Neuronal stem cell (in vitro differentiated cells): Measurements from ENCODE around the gene NPTX1.

ENCODE experiments used
- DNase-seq: peaks from one replicate; pipeline ENCODE4 v3.0.0-alpha.2; 2013; ENCODE audit warnings: low spot score
- H2AFZ ChIP-seq: one replicate; pipeline ENCODE4 v1.6.1; 2013; ENCODE audit warnings: mild to moderate bottlenecking, low read length, inconsistent platforms
- H2AK5ac ChIP-seq: 2 replicates; pipeline ENCODE4 v1.6.1; 2013; ENCODE audit warnings: low read depth, mild to moderate bottlenecking, inconsistent platforms, low read length, moderate library complexity, mixed read lengths
- H2BK120ac ChIP-seq: 2 replicates; pipeline ENCODE4 v1.6.1; 2013; ENCODE audit warnings: low read depth, mild to moderate bottlenecking, inconsistent platforms, low read length, moderate library complexity, mixed read lengths
- H2BK12ac ChIP-seq: one replicate; pipeline ENCODE4 v1.6.1; 2013; ENCODE audit warnings: low read length, inconsistent platforms
- H2BK15ac ChIP-seq: 2 replicates; pipeline ENCODE4 v1.6.1; 2013; ENCODE audit warnings: mild to moderate bottlenecking, low read length, inconsistent platforms, mixed read lengths
- H2BK5ac ChIP-seq: one replicate; pipeline ENCODE4 v1.6.1; 2013; ENCODE audit warnings: inconsistent platforms, mild to moderate bottlenecking, low read length, moderate library complexity
- H3K14ac ChIP-seq: one replicate; pipeline ENCODE4 v1.6.1; 2013; ENCODE audit warnings: low read length, inconsistent platforms
- H3K18ac ChIP-seq: 2 replicates; pipeline ENCODE4 v1.6.1; 2013; ENCODE audit warnings: low read length, inconsistent platforms
- H3K23ac ChIP-seq: 2 replicates; pipeline ENCODE4 v1.6.1; 2013; ENCODE audit warnings: low read depth, mild to moderate bottlenecking, mixed read lengths, low read length, inconsistent platforms; ENCODE audit not compliant: poor library complexity
- H3K27ac ChIP-seq: replicated peaks from 3 replicates; pipeline ENCODE4 v1.5.1; 2013; ENCODE audit warnings: low read length, inconsistent platforms
- H3K27me3 ChIP-seq, 3 experiments: 2 replicates each; pipeline ENCODE4 v1.6.1; 2013; ENCODE audit warnings: low read length in 3 of 3, mild to moderate bottlenecking in 2 of 3, inconsistent platforms in 1 of 3, low read depth in 1 of 3, mixed read lengths in 1 of 3, moderate library complexity in 1 of 3; ENCODE audit not compliant: control insufficient read depth in 3 of 3, insufficient read depth in 3 of 3
- H3K36me3 ChIP-seq, 2 donors: replicated peaks in 1 of 2; 2 replicates each; pipeline ENCODE4 v1.6.1; 2013; ENCODE audit warnings: low read length in 2 of 2; ENCODE audit not compliant: control insufficient read depth in 2 of 2, insufficient read depth in 2 of 2
- H3K4ac ChIP-seq: 2 replicates; pipeline ENCODE4 v1.6.1; 2013; ENCODE audit warnings: inconsistent platforms, mild to moderate bottlenecking, low read length, moderate library complexity
- H3K4me1 ChIP-seq, 2 donors: 1 replicate in 1 of 2; 2 replicates in 1 of 2; pipeline ENCODE4 v1.6.1; 2013; ENCODE audit warnings: low read length in 2 of 2, low read depth in 1 of 2; ENCODE audit not compliant: control insufficient read depth in 2 of 2, insufficient read depth in 1 of 2
- H3K4me2 ChIP-seq: one replicate; pipeline ENCODE4 v1.6.1; 2013; ENCODE audit warnings: mild to moderate bottlenecking, low read length, inconsistent platforms; ENCODE audit not compliant: insufficient read depth, poor library complexity, severe bottlenecking
- H3K4me3 ChIP-seq, 2 donors: 2 replicates each; pipeline ENCODE4 v1.5.1; 2013; ENCODE audit warnings: low read length in 2 of 2, mild to moderate bottlenecking in 2 of 2, inconsistent platforms in 1 of 2, moderate library complexity in 1 of 2
- H3K79me1 ChIP-seq: one replicate; pipeline ENCODE4 v1.6.1; 2013; ENCODE audit warnings: low read depth, mild to moderate bottlenecking, inconsistent platforms, low read length, moderate library complexity
- H3K9ac ChIP-seq: one replicate; pipeline ENCODE4 v1.6.1; 2013; ENCODE audit warnings: mild to moderate bottlenecking, low read depth, low read length, inconsistent platforms; ENCODE audit not compliant: poor library complexity
- H3K9me3 ChIP-seq, 2 donors: replicated peaks in 1 of 2; 2 replicates each; pipeline versions ENCODE3 to v1.6.1; 2013; ENCODE audit warnings: low read length in 2 of 2, mild to moderate bottlenecking in 2 of 2, inconsistent platforms in 1 of 2, low read depth in 1 of 2, mixed read lengths in 1 of 2, moderate library complexity in 1 of 2; ENCODE audit not compliant: control insufficient read depth in 2 of 2, insufficient read depth in 1 of 2
- H4K8ac ChIP-seq: one replicate; pipeline ENCODE4 v1.6.1; 2013; ENCODE audit warnings: low read depth, mild to moderate bottlenecking, inconsistent platforms, low read length, moderate library complexity
- H4K91ac ChIP-seq: one replicate; pipeline ENCODE4 v1.6.1; 2013; ENCODE audit warnings: low read length, low read depth, mild to moderate bottlenecking, inconsistent platforms; ENCODE audit not compliant: poor library complexity
- WGBS, 2 donors: extraction: QIAGEN DNeasy Blood & Tissue Kit; methylation state at CpG; one replicate each; pipeline ENCODE4 v1.1.7; 2013; ENCODE audit warnings: missing lambda C conversion rate in 2 of 2, mixed read lengths in 1 of 2; ENCODE audit not compliant: insufficient read length in 2 of 2, insufficient replicate concordance in 1 of 2; ENCODE audit errors: extremely low coverage in 2 of 2; 5-methylcytosine and 5-hydroxymethylcytosine counted together

NPTX1 gene

GRCh38 chr17:80487511-80487910 is 11.1 kb upstream of the NPTX1 start:
- H2AK5ac ChIP-seq = peak overlapping the region; percentile 99
- peak overlapping the region; percentile 8 for H2BK12ac ChIP-seq
- H2AFZ ChIP-seq = no peak overlapping the region
- peak overlapping the region; percentile 12 for H4K91ac ChIP-seq
- H3K4me1 ChIP-seq = peaks cover 10 to 23% of the 10 kb centered on the region in 2 donors
- no peak for DNase-seq
- no peak overlapping the region for H3K27ac ChIP-seq
- H4K8ac ChIP-seq = no peak overlapping the region
- H3K4me2 ChIP-seq = no peak overlapping the region
- peaks cover 2% of the 10 kb centered on the region for H3K79me1 ChIP-seq
- H3K27me3 ChIP-seq = peaks cover 0 to 54% (median 0%) of the 10 kb centered on the region in 3 experiments
- H2BK120ac ChIP-seq = no peak overlapping the region
- no peak overlapping the region for H3K4me3 ChIP-seq
- H3K4ac ChIP-seq = no peak overlapping the region
- no peak overlapping the region for H3K14ac ChIP-seq
- no peak overlapping the region for H3K18ac ChIP-seq
- peaks cover 0 to 2% of the 10 kb centered on the region in 2 donors for H3K9me3 ChIP-seq
- peak overlapping the region; percentile 19 for H2BK15ac ChIP-seq
- H2BK5ac ChIP-seq = no peak overlapping the region
- peak overlapping the region; percentile 17 for H3K23ac ChIP-seq
- no CpG with 5 or more reads among the region's 7 CpGs for WGBS, 2 donors
- no peak overlapping the region for H3K9ac ChIP-seq
- no peaks in the 10 kb centered on the region for H3K36me3 ChIP-seq

GRCh38 chr17:80486692-80487091 is 10.3 kb upstream of the NPTX1 start:
- Histone ChIP-seq H2BK120ac (no peak overlapping the region), H2BK15ac (peak overlapping the region; percentile 19), H3K4me2 (no peak overlapping the region), H4K8ac (no peak overlapping the region), H3K27me3 (peaks cover 0 to 62% (median 5%) of the 10 kb centered on the region in 3 experiments), H3K4me1 (peaks cover 8 to 18% of the 10 kb centered on the region in 2 donors), H3K23ac (peak overlapping the region; percentile 31), H3K79me1 (no peaks in the 10 kb centered on the region), H2AK5ac (peak overlapping the region; percentile 99), H3K14ac (peak overlapping the region; percentile 47), H3K36me3 (no peaks in the 10 kb centered on the region), H2BK12ac (peak overlapping the region; percentile 8), H3K4me3 (no peak overlapping the region), H3K27ac (no peak overlapping the region), H4K91ac (no peak overlapping the region), H2AFZ (peak overlapping the region; percentile 67), H3K9me3 (peaks cover 0 to 2% of the 10 kb centered on the region in 2 donors), H3K18ac (no peak overlapping the region), H2BK5ac (no peak overlapping the region), H3K4ac (no peak overlapping the region), H3K9ac (no peak overlapping the region)
- DNase-seq = no peak
- no CpG with 5 or more reads among the region's 17 CpGs for WGBS, 2 donors

GRCh38 chr17:80485846-80486245 is 9.4 kb upstream of the NPTX1 start:
- no peak overlapping the region for H2BK120ac ChIP-seq
- H3K79me1 ChIP-seq = no peaks in the 10 kb centered on the region
- H3K4ac ChIP-seq = no peak overlapping the region
- H4K8ac ChIP-seq = no peak overlapping the region
- no peak overlapping the region for H3K27ac ChIP-seq
- no peak overlapping the region for H3K14ac ChIP-seq
- no peak overlapping the region for H2BK5ac ChIP-seq
- peaks cover 0 to 67% (median 12%) of the 10 kb centered on the region in 3 experiments for H3K27me3 ChIP-seq
- no peak overlapping the region for H3K4me2 ChIP-seq
- H3K23ac ChIP-seq = no peak overlapping the region
- no peak overlapping the region for H3K18ac ChIP-seq
- no peak for DNase-seq
- peaks cover 4 to 10% of the 10 kb centered on the region in 2 donors for H3K4me1 ChIP-seq
- H2AFZ ChIP-seq = no peak overlapping the region
- no peak overlapping the region for H2BK15ac ChIP-seq
- no peak overlapping the region for H3K9ac ChIP-seq
- no peak overlapping the region for H4K91ac ChIP-seq
- H3K36me3 ChIP-seq = no peaks in the 10 kb centered on the region
- peaks cover 0 to 2% of the 10 kb centered on the region in 2 donors for H3K9me3 ChIP-seq
- H2AK5ac ChIP-seq = peak overlapping the region; percentile 33
- WGBS, 2 donors = no CpG with 5 or more reads among the region's 10 CpGs
- no peak overlapping the region for H3K4me3 ChIP-seq
- no peak overlapping the region for H2BK12ac ChIP-seq

- DNase-seq = no peak
- H4K8ac ChIP-seq = no peak overlapping the region
- H3K14ac ChIP-seq = no peak overlapping the region
- H3K4me1 ChIP-seq = peaks cover 9 to 19% of the 10 kb centered on the region in 2 donors
- WGBS, 2 donors = no CpG with 5 or more reads among the region's 16 CpGs
- H3K9me3 ChIP-seq = no peaks in the 10 kb centered on the region
- H2AK5ac ChIP-seq = peak overlapping the region; percentile 20
- H3K27me3 ChIP-seq = peaks cover 14 to 87% (median 34%) of the 10 kb centered on the region in 3 experiments
- H3K4ac ChIP-seq = no peak overlapping the region
- H3K4me3 ChIP-seq = no peak overlapping the region
- no peak overlapping the region for H2BK12ac ChIP-seq
- no peak overlapping the region for H3K23ac ChIP-seq
- H2AFZ ChIP-seq = no peak overlapping the region
- H2BK120ac ChIP-seq = no peak overlapping the region
- H3K18ac ChIP-seq = peak overlapping the region; percentile 44
- no peak overlapping the region for H3K4me2 ChIP-seq
- no peaks in the 10 kb centered on the region for H3K36me3 ChIP-seq
- H3K79me1 ChIP-seq = peaks cover 1% of the 10 kb centered on the region
- H3K27ac ChIP-seq = no peak overlapping the region
- H2BK5ac ChIP-seq = no peak overlapping the region
- no peak overlapping the region for H4K91ac ChIP-seq
- no peak overlapping the region for H3K9ac ChIP-seq
- H2BK15ac ChIP-seq = peak overlapping the region; percentile 91
These were observed 6.3 kb upstream of the NPTX1 start for GRCh38 chr17:80482555-80483308.
